Gastrocnemius medialis (tissue), 4 donors: ENCODE data around the gene ATP1A2.

Source experiments
- CTCF ChIP-seq, 5 experiments: fragments of 450-650 bp in 3 of 5; fragments of 200-600 bp in 2 of 5; sonication (generic) in 2 of 5; IDR thresholded peaks in 4 of 5; conservative IDR thresholded peaks in 1 of 5; 1 replicate in 4 of 5; 2 replicates in 1 of 5; pipeline ENCODE4 v1.5.1; 2016 to 2019; ENCODE audit warnings: antibody characterized with exemption in 5 of 5, mild to moderate bottlenecking in 3 of 5, moderate library complexity in 3 of 5
- POLR2A ChIP-seq, 2 donors: fragments of 450-650 bp; IDR thresholded peaks; one replicate each; pipeline ENCODE4 v1.6.1; 2017; ENCODE audit warnings: antibody characterized with exemption in 2 of 2, mild to moderate bottlenecking in 2 of 2, moderate library complexity in 2 of 2

GRCh38 chr1:160109686-160110085, 5.9 kb upstream of the ATP1A2 start:
- TF ChIP-seq CTCF (IDR thresholded peaks at IDR 0.05 in 4 of 5, conservative IDR thresholded peaks at IDR 0.05 in 1 of 5) (no peak), POLR2A (IDR thresholded peaks at IDR 0.05) (no peak)
